Right cardiac atrium (tissue), 5 donors: ENCODE data around the gene YPEL1. TPM values are rescaled to one million over a fixed set of nuclear protein-coding genes. Genes with fewer than 3 reads are reported as not detected.
A peak's percentile ranks its signal among the peaks of the same experiment; 100 is the strongest.

Experiments used
- ATAC-seq, 2 donors: fragments of 200-7000 bp; cut with Tn5 transposase; one replicate each; pipeline versions ENCODE4 v1.8.0 to v1.9.1; 2020; ENCODE audit warnings: moderate library complexity in 2 of 2, mild to moderate bottlenecking in 1 of 2
- DNase-seq, 3 donors: peaks; one replicate each; pipeline ENCODE4 v3.0.0-alpha.2; 2020
- H3K27ac ChIP-seq: one replicate; pipeline ENCODE4 v1.5.1; 2013; ENCODE audit warnings: mild to moderate bottlenecking, low read length, control low read depth, moderate library complexity
- H3K27me3 ChIP-seq: one replicate; pipeline ENCODE4 v1.6.1; 2013; ENCODE audit not compliant: control insufficient read depth, insufficient read depth
- H3K4me1 ChIP-seq: one replicate; pipeline ENCODE4 v1.6.1; 2013; ENCODE audit warnings: low read length; ENCODE audit not compliant: control insufficient read depth, insufficient read depth
- H3K4me3 ChIP-seq: one replicate; pipeline ENCODE4 v1.5.1; 2013; ENCODE audit warnings: low read length, control low read depth
- H3K9me3 ChIP-seq: one replicate; pipeline ENCODE4 v1.6.1; 2013; ENCODE audit warnings: low read length; ENCODE audit not compliant: control insufficient read depth
- WGBS: extraction: QIAGEN DNeasy Blood & Tissue Kit; methylation state at CpG from one replicate; pipeline ENCODE4 v1.1.7; 2013; 5-methylcytosine and 5-hydroxymethylcytosine counted together
- intact Hi-C, 4 donors: fragments of 100-400 bp; cut with DNase I; formaldehyde crosslinking; loops; one replicate each; pipeline versions ENCODE4 v1.11.0 to v1.14.0; 2022 to 2023
- microRNA-seq, 2 donors: library from miRNA; unstranded; fragments of <30 nt; microRNA quantifications; one replicate each; pipeline ENCODE4 v1.2.0, GENCODE V29; 2020 to 2021
- polyA plus RNA-seq: library from polyadenylated mRNA; stranded (reverse); fragments of 200-250 nt; gene quantifications from one replicate; pipeline ENCODE4 v1.2.3, GENCODE V29; 2013
- total RNA-seq, 4 donors: library from RNA; stranded (reverse); fragmentation: NEBNext Ultra II Directional; extraction: Animal tissue kit (Norgen Biotek cat#: 25700); gene quantifications; one replicate each; pipeline ENCODE4 v1.2.1, GENCODE V29; 2021
- donor health status: healthy with polysubstance abuse.
- donor health status: DM: no; HTN: yes; CAD: no.
- donor health status: DM: no; HTN: no; CAD: no.
- donor health status: DM: no; HTN: yes; CAD: no; lungs with severe emphysema.
- donor health status: DM: yes; HTN: yes; CAD: no.

YPEL1 gene
- total and polyA plus RNA-seq, 5 donors: 4.1 to 12.5 (median 5.4) TPM

DNA sequence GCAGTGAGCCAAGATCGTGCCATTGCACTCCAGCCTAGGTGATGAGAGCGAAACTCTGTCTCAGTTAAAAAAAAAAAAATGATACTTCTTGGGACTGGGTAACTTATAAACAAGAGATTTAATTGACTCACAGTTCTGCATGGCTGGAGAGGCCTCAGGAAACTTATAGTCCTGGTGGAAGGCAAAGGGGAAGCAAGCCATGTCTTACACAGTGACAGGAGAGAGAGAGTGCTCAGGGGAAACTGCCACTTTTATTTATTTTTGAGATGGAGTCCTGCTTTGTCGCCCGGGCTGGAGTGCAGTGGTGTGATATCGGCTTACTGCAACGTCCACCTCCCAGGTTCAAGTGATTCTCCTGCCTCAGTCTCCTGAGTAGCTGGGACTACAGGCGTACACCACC, 85.3 kb downstream of the YPEL1 start:
- H3K9me3 ChIP-seq: no peaks in the 10 kb centered on the region
- no peak for ATAC-seq
- WGBS: 95% methylated on average over 7 of the region's 7 CpGs

More for the DNA sequence above, 85.3 kb downstream of the YPEL1 start:
- peak in 1 of 3 donors; percentile 18 for DNase-seq
- H3K4me1 ChIP-seq: peaks cover 4% of the 10 kb centered on the region
- no peak overlapping the region for H3K27ac ChIP-seq
- intact Hi-C loops: no loop called here
- H3K4me3 ChIP-seq: no peak overlapping the region
- no peaks in the 10 kb centered on the region for H3K27me3 ChIP-seq

Small RNAs within 50 kb of the gene (microRNA-seq; reads per million reads assigned to microRNA genes)
- 267 to 356 reads per million in 2 donors for gene MIR130B
- gene MIR301B: 1.3 to 2.1 reads per million in 2 donors

Other genes with a start within 250 kb of the YPEL1 start
- under 1 TPM in 2 of 4 donors, not detected in 2; 0.18 to 0.23 TPM for gene RIMBP3C, start 184.3 kb downstream of the YPEL1 start, total RNA-seq
- 0.02 TPM for gene RIMBP3C, start 184.3 kb downstream of the YPEL1 start, polyA plus RNA-seq
- 10 to 100 TPM; 38.8 to 49.0 (median 44.7) TPM for gene UBE2L3, start 168.1 kb downstream of the YPEL1 start, total RNA-seq
- gene UBE2L3, start 168.1 kb downstream of the YPEL1 start, polyA plus RNA-seq: 63.6 TPM
- 1 to 10 TPM; 3.6 to 5.8 (median 5.3) TPM for gene YDJC, start 105.8 kb downstream of the YPEL1 start, total RNA-seq
- gene YDJC, start 105.8 kb downstream of the YPEL1 start, polyA plus RNA-seq: 7.9 TPM
- gene CCDC116, start 103.0 kb downstream of the YPEL1 start, total RNA-seq: under 1 TPM in 2 of 4 donors, not detected in 2; 0.34 TPM
- 0.29 TPM for gene CCDC116, start 103.0 kb downstream of the YPEL1 start, polyA plus RNA-seq
- 10 to 100 TPM; 14.4 to 37.5 (median 33.4) TPM for gene SDF2L1, start 93.5 kb downstream of the YPEL1 start, total RNA-seq
- 35.9 TPM for gene SDF2L1, start 93.5 kb downstream of the YPEL1 start, polyA plus RNA-seq
- 10 to 100 TPM; 20.4 to 32.0 (median 26.0) TPM for gene PPIL2, start 69.8 kb downstream of the YPEL1 start, total RNA-seq
- gene PPIL2, start 69.8 kb downstream of the YPEL1 start, polyA plus RNA-seq: 22.6 TPM
- gene MAPK1, start 131.9 kb upstream of the YPEL1 start, total RNA-seq: 100 to 1,000 TPM; 116 to 126 (median 123) TPM
- 14.8 TPM for gene MAPK1, start 131.9 kb upstream of the YPEL1 start, polyA plus RNA-seq
- gene PPM1F, start 217.1 kb upstream of the YPEL1 start, total RNA-seq: 10 to 100 TPM; 19.7 to 25.5 (median 22.0) TPM
- gene PPM1F, start 217.1 kb upstream of the YPEL1 start, polyA plus RNA-seq: 17.5 TPM
- gene TOP3B, start 247.0 kb upstream of the YPEL1 start, total RNA-seq: 10 to 100 TPM; 12.7 to 17.8 (median 13.8) TPM
- 11.1 TPM for gene TOP3B, start 247.0 kb upstream of the YPEL1 start, polyA plus RNA-seq